Caco-2 (cell line): Measurements from ENCODE around the gene ESR2. TPM values are rescaled to one million over a fixed set of nuclear protein-coding genes. Genes with fewer than 3 reads are reported as not detected.

ENCODE experiments used
- Bru-seq: library from RNA; stranded (reverse); fragments of 400-500 nt; gene quantifications from one replicate; lab custom pipeline; 2021; lab: Mats Ljungman, UMichigan
- BruChase-seq, 2 experiments: library from RNA; stranded (reverse); fragments of 400-500 nt; gene quantifications; one replicate each; lab custom pipeline; 2021; lab: Mats Ljungman, UMichigan
- BruUV-seq: library from RNA; stranded (reverse); fragments of 400-500 nt; replicated peaks from 2 replicates; lab custom pipeline; 2021; lab: Mats Ljungman, UMichigan
- CTCF ChIA-PET: fragments of 300-600 bp; sonication (Branson Sonifier 250); formaldehyde crosslinking; loops from one replicate; lab custom pipeline; 2022; ENCODE audit warnings: antibody characterized with exemption; lab: Charles Lee
- POLR2A ChIA-PET: fragments of 300-600 bp; sonication (Branson Sonifier 250); formaldehyde crosslinking; loops from one replicate; lab custom pipeline; 2022; ENCODE audit warnings: antibody characterized with exemption; lab: Charles Lee
- DNase-seq, 2 experiments: peaks; one replicate each; pipeline versions ENCODE4 v3.0.0 to v3.0.0-alpha.2; 2020 to 2022
- H3K27me3 ChIP-seq: replicated peaks from 2 replicates; pipeline ENCODE4 v1.6.0; 2011; ENCODE audit warnings: low read length; ENCODE audit not compliant: control insufficient read depth, insufficient read depth
- H3K36me3 ChIP-seq: 2 replicates; pipeline ENCODE4 v1.5.1; 2011; ENCODE audit warnings: low read length; ENCODE audit not compliant: control insufficient read depth, insufficient read depth
- H3K4me1 ChIP-seq: fragments of 250-450 bp; sonication (Bioruptor Pico); 2 replicates; pipeline ENCODE4 v1.5.1; 2020; ENCODE audit warnings: mild to moderate bottlenecking
- H3K4me3 ChIP-seq: 2 replicates; pipeline ENCODE4 v1.5.1; 2011; ENCODE audit warnings: low read depth, mild to moderate bottlenecking, control low read depth, low read length
- H3K9me3 ChIP-seq: fragments of 250-450 bp; sonication (Bioruptor Pico); 2 replicates; pipeline ENCODE4 v1.5.1; 2020; ENCODE audit warnings: mild to moderate bottlenecking, moderate library complexity
- H3K27ac Mint-ChIP-seq: one replicate; pipeline ENCODE4 v1.8.0; 2022; ENCODE audit warnings: mixed read lengths; ENCODE audit not compliant: unreplicated experiment
- H3K27me3 Mint-ChIP-seq: one replicate; pipeline ENCODE4 v1.8.0; 2022; ENCODE audit warnings: mixed read lengths; ENCODE audit not compliant: insufficient read depth, unreplicated experiment
- H3K36me3 Mint-ChIP-seq: one replicate; pipeline ENCODE4 v1.8.0; 2022; ENCODE audit warnings: mild to moderate bottlenecking, mixed read lengths; ENCODE audit not compliant: insufficient read depth, unreplicated experiment
- H3K4me1 Mint-ChIP-seq: one replicate; pipeline ENCODE4 v1.8.0; 2022; ENCODE audit warnings: low read depth, mixed read lengths; ENCODE audit not compliant: unreplicated experiment
- H3K4me3 Mint-ChIP-seq: one replicate; pipeline ENCODE4 v1.8.0; 2022; ENCODE audit warnings: mild to moderate bottlenecking, moderate library complexity, mixed read lengths; ENCODE audit not compliant: unreplicated experiment
- H3K9me3 Mint-ChIP-seq: one replicate; pipeline ENCODE4 v1.8.0; 2022; ENCODE audit warnings: mixed read lengths; ENCODE audit not compliant: unreplicated experiment
- CTCF ChIP-seq, 2 experiments: fragments of 200-600 bp in 1 of 2; IDR thresholded peaks; 1 replicate in 1 of 2; 2 replicates in 1 of 2; pipeline versions ENCODE4 v1.5.1 to v1.8.0; 2011 to 2022; ENCODE audit warnings: antibody characterized with exemption in 1 of 2, control low read depth in 1 of 2, inconsistent platforms in 1 of 2, low read depth in 1 of 2, low read length in 1 of 2, mild to moderate bottlenecking in 1 of 2, moderate library complexity in 1 of 2; ENCODE audit not compliant: insufficient read depth in 1 of 2, severe bottlenecking in 1 of 2, unreplicated experiment in 1 of 2
- intact Hi-C: fragments of 100-400 bp; cut with micrococcal nuclease; formaldehyde crosslinking; loops from one replicate; pipeline ENCODE4 v1.10.0; 2022; ENCODE audit not compliant: unreplicated experiment
- long read RNA-seq: library from polyadenylated mRNA; stranded (forward); transcript quantifications from one replicate; pipeline ENCODE4 v2.0.0, GENCODE V29; 2022
- total RNA-seq: library from RNA; stranded (reverse); gene quantifications from 2 replicates; pipeline ENCODE4 v1.2.3, GENCODE V29; 2022

ESR2 gene
- total RNA-seq (0.19 and 0.23 TPM in 2 replicates), Bru-seq, nascent RNA (percentile 14 among the genes with signal in this experiment), BruChase-seq, experiment 1, labeled RNA remaining after a 2-hour chase (percentile 18 among the genes with signal in this experiment), BruChase-seq, experiment 2, labeled RNA remaining after a 6-hour chase (percentile 19 among the genes with signal in this experiment)
- long read RNA-seq, partial matches to known transcripts = 0 of 8 reads
- long read RNA-seq, other reads (novel, unspliced or antisense) = 8 of 8 reads

GRCh38 chr14:64293976-64294671 lies at the start of gene ESR2:
Gene ESR2, minus strand, starts transcription at chr14:64294371. Its CDS starts 11,386 bp downstream, at chr14:64282985.
- Mint-ChIP-seq H3K27me3 (peaks cover 3% of the 10 kb centered on the region), H3K36me3 (no peaks in the 10 kb centered on the region), H3K4me3 (peak within 1 kb of the TSS; percentile 74), H3K4me1 (no peaks in the 10 kb centered on the region), H3K9me3 (no peaks in the 10 kb centered on the region), H3K27ac (no peak within 1 kb of the TSS)
- H3K27me3 ChIP-seq = no peaks in the 10 kb centered on the region
- no peaks in the 10 kb centered on the region for H3K36me3 ChIP-seq
- H3K4me1 ChIP-seq = peaks cover 7% of the 10 kb centered on the region; the same call in 1 of the 2 replicates
- ChIA-PET CTCF (interaction anchor here (0.7 to 3.3 kb wide), 5 partner anchors 10 to 284 kb away, joined by 3 to 27 read pairs (median 9); no protein-coding TSS in a partner anchor), POLR2A (no interaction called here)
- peak within 1 kb of the TSS; percentile 29 for H3K4me3 ChIP-seq
- no peak for TF ChIP-seq CTCF (IDR thresholded peaks at IDR 0.05; ENCODE audit: insufficient read depth in 1 of 2, low read depth in 1 of 2, low read length in 1 of 2, severe bottlenecking in 1 of 2, unreplicated experiment in 1 of 2)
- peak; percentile 45 to 56 for DNase-seq
- intact Hi-C loops = loop anchor here (1.0 to 5.0 kb wide), 5 partner anchors 135 to 495 kb away; no protein-coding TSS in a partner anchor
- no TSS peak for BruUV-seq
- no peaks in the 10 kb centered on the region for H3K9me3 ChIP-seq

GRCh38 chr14:64340560-64341196 lies 46.5 kb upstream of the ESR2 start:
- H3K27ac Mint-ChIP-seq = no peak overlapping the region
- peaks cover 8% of the 10 kb centered on the region for H3K4me1 ChIP-seq

More at GRCh38 chr14:64340560-64341196, 46.5 kb upstream of the ESR2 start:
- intact Hi-C loops = loop anchor here (5.0 kb wide), 1 partner anchor 422 kb away; no protein-coding TSS in a partner anchor
- no peak for DNase-seq
- no peaks in the 10 kb centered on the region; the same call in 1 of the 2 replicates for H3K9me3 ChIP-seq
- no peaks in the 10 kb centered on the region for H3K36me3 ChIP-seq
- H3K4me3 Mint-ChIP-seq = no peak overlapping the region
- H3K36me3 Mint-ChIP-seq = peaks cover 25% of the 10 kb centered on the region
- ChIA-PET CTCF (no interaction called here), POLR2A (no interaction called here)
- peaks cover 17% of the 10 kb centered on the region for H3K9me3 Mint-ChIP-seq
- no peak overlapping the region for H3K4me3 ChIP-seq
- BruUV-seq = no TSS peak
- peaks cover 9% of the 10 kb centered on the region for H3K4me1 Mint-ChIP-seq
- H3K27me3 Mint-ChIP-seq = no peaks in the 10 kb centered on the region
- no peaks in the 10 kb centered on the region for H3K27me3 ChIP-seq
- TF ChIP-seq CTCF (IDR thresholded peaks at IDR 0.05; ENCODE audit: insufficient read depth in 1 of 2, low read depth in 1 of 2, low read length in 1 of 2, severe bottlenecking in 1 of 2, unreplicated experiment in 1 of 2) = no peak
